A673 (cell line): ENCODE data around the gene SRPK3. TPM values are rescaled to one million over a fixed set of nuclear protein-coding genes. Genes with fewer than 3 reads are reported as not detected.

Experiments
- BruUV-seq: library from RNA; stranded (reverse); fragments of 400-500 nt; replicated peaks from 2 replicates; lab custom pipeline; 2021; lab: Mats Ljungman, UMichigan
- CTCF ChIA-PET: fragments of 300-600 bp; sonication (Branson Sonifier 250); formaldehyde crosslinking; loops from one replicate; lab custom pipeline; 2022; ENCODE audit warnings: antibody characterized with exemption; lab: Charles Lee
- POLR2A ChIA-PET: fragments of 300-600 bp; sonication (Branson Sonifier 250); formaldehyde crosslinking; loops from one replicate; lab custom pipeline; 2022; ENCODE audit warnings: antibody characterized with exemption; ENCODE audit not compliant: low non-redundant PET; lab: Charles Lee
- DNase-seq: peaks from one replicate; pipeline ENCODE4 v3.0.0-alpha.2; 2015; ENCODE audit warnings: low spot score
- H3K27ac ChIP-seq: fragments of 200-600 bp; sonication (generic); 2 replicates; pipeline ENCODE4 v1.5.1; 2016; ENCODE audit warnings: mixed run types, low read depth, mild to moderate bottlenecking, mixed read lengths, antibody characterized with exemption, low read length; ENCODE audit not compliant: poor library complexity, severe bottlenecking
- H3K27me3 ChIP-seq: fragments of 200-600 bp; sonication (generic); replicated peaks from 2 replicates; pipeline ENCODE4 v1.6.1; 2017; ENCODE audit warnings: mixed run types, low read depth, mild to moderate bottlenecking, mixed read lengths, antibody characterized with exemption, low read length; ENCODE audit not compliant: insufficient read depth, poor library complexity
- H3K36me3 ChIP-seq: fragments of 200-600 bp; sonication (generic); 2 replicates; pipeline ENCODE4 v1.6.1; 2016; ENCODE audit warnings: mixed run types, mild to moderate bottlenecking, mixed read lengths, antibody characterized with exemption, low read length; ENCODE audit not compliant: insufficient read depth, poor library complexity, severe bottlenecking
- H3K4me1 ChIP-seq: fragments of 200-600 bp; sonication (generic); 2 replicates; pipeline ENCODE4 v1.6.1; 2017; ENCODE audit warnings: mixed run types, mild to moderate bottlenecking, mixed read lengths, antibody characterized with exemption, low read length; ENCODE audit not compliant: insufficient read depth, poor library complexity, severe bottlenecking
- H3K4me3 ChIP-seq: fragments of 200-600 bp; sonication (generic); 2 replicates; pipeline ENCODE4 v1.5.1; 2016; ENCODE audit warnings: low read depth, mixed run types, mild to moderate bottlenecking, mixed read lengths, low read length; ENCODE audit not compliant: poor library complexity, severe bottlenecking
- H3K9me3 ChIP-seq: fragments of 200-600 bp; sonication (generic); 2 replicates; pipeline ENCODE4 v1.6.1; 2016; ENCODE audit warnings: mixed run types, low read depth, mild to moderate bottlenecking, mixed read lengths, antibody characterized with exemption, low read length; ENCODE audit not compliant: poor library complexity, severe bottlenecking
- EZH2 ChIP-seq: fragments of 200-600 bp; sonication (generic); IDR thresholded peaks from 2 replicates; pipeline ENCODE4 v1.6.1; 2017; ENCODE audit warnings: borderline replicate concordance, low read depth, mild to moderate bottlenecking, mixed read lengths, antibody characterized with exemption, low read length; ENCODE audit not compliant: poor library complexity, severe bottlenecking
- intact Hi-C: fragments of 100-400 bp; cut with micrococcal nuclease; formaldehyde crosslinking; loops from one replicate; pipeline ENCODE4 v1.10.0; 2022; ENCODE audit not compliant: unreplicated experiment
- total RNA-seq: library from RNA; stranded (reverse); gene quantifications from 2 replicates; pipeline ENCODE4 v1.2.3, GENCODE V29; 2021
- TF ChIP-seq, protein P1 (sequence below): fragments of 300-800, 200-600 bp; sonication (generic); conservative IDR thresholded peaks from 2 replicates; pipeline ENCODE4 v1.5.1; 2017; ENCODE audit warnings: low read depth, mild to moderate bottlenecking, antibody characterized with exemption, low read length, moderate library complexity, mixed read lengths

SRPK3 gene
- total RNA-seq, 1 experiment from 2014 or later: not detected

DNA sequence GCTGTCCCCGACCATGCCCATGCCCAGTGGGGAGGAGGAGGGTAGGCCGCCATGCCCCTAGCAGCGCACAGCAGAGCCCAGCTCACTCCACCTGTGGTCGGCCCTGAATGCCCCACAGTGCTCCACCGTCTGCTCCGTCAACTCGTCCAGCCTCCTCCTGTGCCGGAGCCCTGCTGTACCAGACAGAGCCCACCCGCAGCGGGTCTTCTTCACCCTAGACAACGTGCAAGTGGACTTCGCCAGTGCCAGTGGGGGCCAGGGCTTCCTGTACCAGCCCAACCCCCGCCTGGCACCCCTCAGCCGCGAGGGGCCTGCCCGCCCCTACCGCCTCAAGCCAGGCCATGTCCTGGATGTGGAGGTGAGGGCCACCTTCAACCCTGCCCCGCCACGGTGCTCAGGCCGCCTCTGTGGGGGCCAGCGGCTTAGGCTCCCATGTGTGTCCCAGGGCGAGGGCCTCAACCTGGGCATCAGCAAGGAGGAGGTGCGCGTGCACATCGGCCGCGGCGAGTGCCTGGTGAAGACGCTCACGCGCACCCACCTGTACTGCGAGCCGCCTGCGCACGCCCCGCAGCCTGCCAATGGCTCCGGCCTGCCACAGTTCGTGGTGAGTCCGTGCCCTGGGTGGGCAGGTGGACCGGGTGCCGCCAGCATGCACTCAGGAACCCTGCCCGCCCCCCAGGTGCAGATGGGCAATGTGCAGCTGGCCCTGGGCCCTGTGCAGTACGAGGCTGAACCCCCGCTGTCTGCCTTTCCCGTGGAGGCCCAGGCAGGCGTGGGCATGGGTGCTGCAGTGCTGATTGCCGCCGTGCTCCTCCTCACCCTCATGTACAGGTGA is 6.9 kb upstream of the SRPK3 start:
- CTCF ChIA-PET: no interaction called here
- no TSS peak for BruUV-seq

DNA sequence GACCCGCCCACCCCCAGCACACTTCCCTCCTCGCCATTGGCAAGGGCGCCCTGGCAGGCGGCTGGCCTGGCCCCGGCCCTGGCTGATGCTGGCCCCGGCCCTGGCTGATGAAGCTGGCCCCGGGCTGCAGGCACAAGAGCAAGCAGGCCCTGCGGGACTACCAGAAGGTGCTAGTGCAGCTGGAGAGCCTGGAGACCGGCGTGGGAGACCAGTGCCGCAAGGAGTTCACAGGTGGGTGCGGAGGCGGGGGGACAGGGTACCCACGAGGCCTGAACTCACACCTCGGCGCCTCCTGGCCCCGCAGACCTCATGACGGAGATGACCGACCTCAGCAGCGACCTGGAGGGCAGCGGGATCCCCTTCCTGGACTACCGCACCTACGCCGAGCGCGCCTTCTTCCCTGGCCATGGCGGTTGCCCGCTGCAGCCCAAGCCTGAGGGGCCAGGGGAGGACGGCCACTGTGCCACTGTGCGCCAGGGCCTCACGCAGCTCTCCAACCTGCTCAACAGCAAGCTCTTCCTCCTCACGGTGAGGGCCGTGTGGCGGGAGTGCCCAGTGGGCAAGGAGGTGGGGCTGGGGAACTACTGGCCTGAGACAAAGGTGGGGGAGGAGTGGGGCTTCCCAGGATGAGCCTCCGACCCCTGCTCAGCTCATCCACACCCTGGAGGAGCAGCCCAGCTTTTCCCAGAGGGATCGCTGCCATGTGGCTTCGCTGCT is 6.1 kb upstream of the SRPK3 start:
- ChIA-PET POLR2A (interaction anchor here (0.6 kb wide), 1 partner anchor 596 kb away, joined by 8 read pairs; no protein-coding TSS in a partner anchor), CTCF (no interaction called here)
- DNase-seq: no peak
- Histone ChIP-seq H3K4me1 (no peaks in the 10 kb centered on the region), H3K4me3 (no peak overlapping the region), H3K9me3 (no peaks in the 10 kb centered on the region), H3K36me3 (no peaks in the 10 kb centered on the region), H3K27ac (no peak overlapping the region), H3K27me3 (no peaks in the 10 kb centered on the region)
- intact Hi-C loops: no loop called here
- BruUV-seq: no TSS peak
- TF ChIP-seq, protein P1, sequence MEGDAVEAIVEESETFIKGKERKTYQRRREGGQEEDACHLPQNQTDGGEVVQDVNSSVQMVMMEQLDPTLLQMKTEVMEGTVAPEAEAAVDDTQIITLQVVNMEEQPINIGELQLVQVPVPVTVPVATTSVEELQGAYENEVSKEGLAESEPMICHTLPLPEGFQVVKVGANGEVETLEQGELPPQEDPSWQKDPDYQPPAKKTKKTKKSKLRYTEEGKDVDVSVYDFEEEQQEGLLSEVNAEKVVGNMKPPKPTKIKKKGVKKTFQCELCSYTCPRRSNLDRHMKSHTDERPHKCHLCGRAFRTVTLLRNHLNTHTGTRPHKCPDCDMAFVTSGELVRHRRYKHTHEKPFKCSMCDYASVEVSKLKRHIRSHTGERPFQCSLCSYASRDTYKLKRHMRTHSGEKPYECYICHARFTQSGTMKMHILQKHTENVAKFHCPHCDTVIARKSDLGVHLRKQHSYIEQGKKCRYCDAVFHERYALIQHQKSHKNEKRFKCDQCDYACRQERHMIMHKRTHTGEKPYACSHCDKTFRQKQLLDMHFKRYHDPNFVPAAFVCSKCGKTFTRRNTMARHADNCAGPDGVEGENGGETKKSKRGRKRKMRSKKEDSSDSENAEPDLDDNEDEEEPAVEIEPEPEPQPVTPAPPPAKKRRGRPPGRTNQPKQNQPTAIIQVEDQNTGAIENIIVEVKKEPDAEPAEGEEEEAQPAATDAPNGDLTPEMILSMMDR: no peak

More for the DNA sequence above, 6.9 kb upstream of the SRPK3 start:
- no peak for DNase-seq
- H3K9me3 ChIP-seq: no peaks in the 10 kb centered on the region
- no peak overlapping the region for H3K27ac ChIP-seq
- H3K4me1 ChIP-seq: no peaks in the 10 kb centered on the region
- POLR2A ChIA-PET: no interaction called here
- no peak overlapping the region for H3K4me3 ChIP-seq
- intact Hi-C loops: no loop called here
- TF ChIP-seq, protein P1: no peak
- no peak for TF ChIP-seq EZH2
- H3K36me3 ChIP-seq: no peaks in the 10 kb centered on the region
- no peaks in the 10 kb centered on the region for H3K27me3 ChIP-seq

GRCh38 chrX:153775293-153776119 is 5.3 kb upstream of the SRPK3 start:
- Histone ChIP-seq H3K4me3 (no peak overlapping the region), H3K4me1 (no peaks in the 10 kb centered on the region), H3K27me3 (no peaks in the 10 kb centered on the region), H3K27ac (no peak overlapping the region), H3K36me3 (no peaks in the 10 kb centered on the region), H3K9me3 (no peaks in the 10 kb centered on the region)
- POLR2A ChIA-PET: interaction anchor here (0.6 kb wide), 1 partner anchor 595 kb away, joined by 8 read pairs; no protein-coding TSS in a partner anchor
- no TSS peak for BruUV-seq
- CTCF ChIA-PET: no interaction called here
- intact Hi-C loops: no loop called here
- no peak for DNase-seq
- TF ChIP-seq, protein P1: no peak
- TF ChIP-seq EZH2: no peak
